Thyroid gland (tissue), 4 donors: ENCODE data around the gene WFDC6. TPM values are rescaled to one million over a fixed set of nuclear protein-coding genes. Genes with fewer than 3 reads are reported as not detected.

Source experiments
- DNase-seq, 2 donors: peaks; one replicate each; pipeline ENCODE4 v3.0.0-alpha.2; 2019
- H3K27ac ChIP-seq, 3 donors: fragments of 200-600 bp; sonication (generic); 1 replicate in 2 of 3; 2 replicates in 1 of 3; pipeline ENCODE4 v1.5.1; 2016 to 2019; ENCODE audit warnings: mild to moderate bottlenecking in 1 of 3, moderate library complexity in 1 of 3
- H3K27me3 ChIP-seq: fragments of 200-600 bp; sonication (generic); one replicate; pipeline ENCODE4 v1.5.1; 2019
- H3K36me3 ChIP-seq, 2 donors: fragments of 200-600 bp; sonication (generic); one replicate each; pipeline ENCODE4 v1.5.1; 2016 to 2019
- H3K4me1 ChIP-seq, 2 donors: fragments of 200-600 bp; sonication (generic); one replicate each; pipeline ENCODE4 v1.5.1; 2017 to 2019
- H3K4me3 ChIP-seq, 3 donors: fragments of 200-600 bp; sonication (generic); replicated peaks in 1 of 3; 1 replicate in 2 of 3; 2 replicates in 1 of 3; pipeline ENCODE4 v1.5.1; 2016; ENCODE audit warnings: mild to moderate bottlenecking in 1 of 3
- H3K9me3 ChIP-seq: fragments of 200-600 bp; sonication (generic); one replicate; pipeline ENCODE4 v1.5.1; 2017
- POLR2A ChIP-seq, 2 donors: fragments of 450-650 bp; IDR thresholded peaks; one replicate each; pipeline ENCODE4 v1.6.1; 2017; ENCODE audit warnings: antibody characterized with exemption in 2 of 2, mild to moderate bottlenecking in 2 of 2, moderate library complexity in 1 of 2
- WGBS, 2 donors: methylation state at CpG; one replicate each; pipeline ENCODE4 v1.1.5; 2017; 5-methylcytosine and 5-hydroxymethylcytosine counted together
- intact Hi-C: fragments of 100-400 bp; cut with DNase I; formaldehyde crosslinking; loops from one replicate; pipeline ENCODE4 v1.15.1; 2023
- total RNA-seq, 4 donors: library from RNA; depleted of rRNA; stranded (reverse); fragments of >200 nt; gene quantifications; one replicate each; pipeline ENCODE4 v1.2.3, GENCODE V29; 2016
- TF ChIP-seq, protein P1 (sequence below), 6 experiments: fragments of 200-600 bp in 3 of 6; fragments of 450-650 bp in 3 of 6; sonication (generic) in 3 of 6; IDR thresholded peaks; one replicate each; pipeline ENCODE4 v1.5.1; 2016 to 2019; ENCODE audit warnings: antibody characterized with exemption in 6 of 6, mild to moderate bottlenecking in 2 of 6, inconsistent platforms in 1 of 6, moderate library complexity in 1 of 6

Gene WFDC6
- total RNA-seq, 4 donors from 2014 or later = not detected

GRCh38 chr20:45508068-45508886, 31.0 kb downstream of the WFDC6 start:
- no peak for DNase-seq
- Histone ChIP-seq H3K36me3 (no peaks in the 10 kb centered on the region), H3K4me1 (no peaks in the 10 kb centered on the region), H3K27me3 (peaks cover 4% of the 10 kb centered on the region), H3K27ac (no peak overlapping the region), H3K9me3 (no peaks in the 10 kb centered on the region), H3K4me3 (no peak overlapping the region)
- intact Hi-C loops = no loop called here
- 80 to 81% methylated on average over 7 of the region's 7 CpGs for WGBS, 2 donors
- no peak for TF ChIP-seq POLR2A (IDR thresholded peaks at IDR 0.05)
- TF ChIP-seq, protein P1, sequence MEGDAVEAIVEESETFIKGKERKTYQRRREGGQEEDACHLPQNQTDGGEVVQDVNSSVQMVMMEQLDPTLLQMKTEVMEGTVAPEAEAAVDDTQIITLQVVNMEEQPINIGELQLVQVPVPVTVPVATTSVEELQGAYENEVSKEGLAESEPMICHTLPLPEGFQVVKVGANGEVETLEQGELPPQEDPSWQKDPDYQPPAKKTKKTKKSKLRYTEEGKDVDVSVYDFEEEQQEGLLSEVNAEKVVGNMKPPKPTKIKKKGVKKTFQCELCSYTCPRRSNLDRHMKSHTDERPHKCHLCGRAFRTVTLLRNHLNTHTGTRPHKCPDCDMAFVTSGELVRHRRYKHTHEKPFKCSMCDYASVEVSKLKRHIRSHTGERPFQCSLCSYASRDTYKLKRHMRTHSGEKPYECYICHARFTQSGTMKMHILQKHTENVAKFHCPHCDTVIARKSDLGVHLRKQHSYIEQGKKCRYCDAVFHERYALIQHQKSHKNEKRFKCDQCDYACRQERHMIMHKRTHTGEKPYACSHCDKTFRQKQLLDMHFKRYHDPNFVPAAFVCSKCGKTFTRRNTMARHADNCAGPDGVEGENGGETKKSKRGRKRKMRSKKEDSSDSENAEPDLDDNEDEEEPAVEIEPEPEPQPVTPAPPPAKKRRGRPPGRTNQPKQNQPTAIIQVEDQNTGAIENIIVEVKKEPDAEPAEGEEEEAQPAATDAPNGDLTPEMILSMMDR (IDR thresholded peaks at IDR 0.05) = no peak

DNA sequence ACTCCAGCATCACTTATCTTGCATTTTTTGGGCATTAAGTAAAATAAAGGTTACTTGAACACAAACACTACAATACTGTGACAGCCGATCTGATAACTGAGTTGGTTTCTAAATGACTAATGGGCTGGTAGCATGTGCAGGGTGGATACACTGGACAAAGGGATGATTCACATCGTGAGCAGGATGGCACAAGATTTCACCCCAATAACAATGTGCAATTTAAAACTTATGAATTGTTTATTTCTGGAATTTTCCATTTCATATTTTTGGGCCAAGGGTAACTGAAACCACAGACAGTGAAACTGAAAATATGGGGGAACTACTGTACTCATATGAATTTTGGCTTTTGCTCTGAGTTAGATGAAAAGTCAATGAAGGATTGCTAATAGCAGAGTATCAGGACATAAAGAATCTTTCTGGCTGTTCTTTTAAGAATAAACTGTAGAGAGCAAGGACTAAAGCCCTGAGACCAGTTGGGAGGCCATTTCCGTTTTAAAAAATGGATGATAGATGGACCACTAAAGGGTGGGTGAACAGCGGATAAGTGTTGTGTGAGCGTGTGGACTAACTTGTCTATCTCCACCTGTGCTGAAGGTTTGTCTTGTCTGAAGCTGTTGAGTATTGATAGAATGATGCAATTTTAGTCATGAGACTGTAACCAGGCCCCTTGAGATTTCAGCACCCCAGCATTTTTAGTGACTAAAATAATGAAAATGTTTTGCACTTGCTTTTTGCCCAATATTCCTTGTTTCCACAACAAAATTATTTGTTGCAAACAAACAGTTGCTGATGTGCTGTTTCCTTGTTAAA, 32.1 kb downstream of the WFDC6 start:
- Histone ChIP-seq H3K4me1 (no peaks in the 10 kb centered on the region), H3K27ac (no peak overlapping the region), H3K36me3 (no peaks in the 10 kb centered on the region), H3K9me3 (no peaks in the 10 kb centered on the region), H3K4me3 (no peak overlapping the region), H3K27me3 (peaks cover 4% of the 10 kb centered on the region)
- TF ChIP-seq POLR2A (IDR thresholded peaks at IDR 0.05) = no peak
- TF ChIP-seq, protein P1 (IDR thresholded peaks at IDR 0.05) = no peak
- no peak for DNase-seq
- WGBS, 2 donors = 88% methylated on average over 5 of the region's 5 CpGs
- intact Hi-C loops = no loop called here

DNA sequence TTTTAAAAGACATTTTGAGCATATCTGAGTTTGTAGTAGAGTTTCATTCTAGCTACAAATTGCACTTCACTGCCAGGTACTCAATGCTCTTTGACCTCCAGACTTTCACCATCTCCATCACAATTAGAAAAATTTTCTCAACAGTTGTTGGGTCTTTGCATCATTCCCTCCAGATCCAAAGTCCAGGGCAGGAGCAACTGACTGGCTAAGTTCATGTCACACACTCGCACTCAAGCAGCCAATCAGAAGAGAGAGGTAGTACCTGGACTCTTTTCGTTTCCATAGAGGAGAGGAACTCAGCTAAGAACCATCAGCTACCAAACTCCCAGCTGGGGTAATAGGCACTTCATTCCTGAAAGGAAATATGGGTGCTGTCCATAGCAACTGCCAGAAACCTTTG, 32.9 kb downstream of the WFDC6 start:
- 77 to 89% methylated on average over 2 of the region's 2 CpGs for WGBS, 2 donors
- H3K9me3 ChIP-seq = no peaks in the 10 kb centered on the region
- peaks cover 4% of the 10 kb centered on the region for H3K27me3 ChIP-seq
- no peaks in the 10 kb centered on the region for H3K4me1 ChIP-seq
- H3K36me3 ChIP-seq = no peaks in the 10 kb centered on the region
- intact Hi-C loops = no loop called here
- no peak for TF ChIP-seq POLR2A (IDR thresholded peaks at IDR 0.05)
- TF ChIP-seq, protein P1 (IDR thresholded peaks at IDR 0.05) = no peak
- no peak for DNase-seq
- no peak overlapping the region for H3K27ac ChIP-seq
- H3K4me3 ChIP-seq = no peak overlapping the region

DNA sequence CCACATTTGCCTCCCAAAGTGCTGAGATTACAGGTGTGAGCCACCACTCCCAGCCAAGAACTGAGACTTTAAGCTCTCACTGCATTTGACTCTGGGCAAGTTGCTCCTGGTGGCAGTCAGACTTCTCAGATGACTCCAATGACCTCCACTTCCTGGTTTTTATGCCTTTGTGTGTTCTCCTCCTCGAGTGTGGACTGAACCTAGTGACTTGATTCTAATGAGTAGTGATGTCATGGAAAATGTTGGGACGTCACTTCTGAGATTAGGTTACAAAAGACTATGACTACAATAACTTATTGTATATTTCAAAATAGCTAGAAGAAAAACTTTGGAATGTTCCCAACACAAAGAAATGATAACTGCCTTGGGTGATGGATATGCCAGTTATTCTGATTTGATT, 35.9 kb downstream of the WFDC6 start:
- H3K36me3 ChIP-seq = no peaks in the 10 kb centered on the region
- H3K27ac ChIP-seq = no peak overlapping the region
- no peak overlapping the region for H3K4me3 ChIP-seq
- intact Hi-C loops = no loop called here
- H3K4me1 ChIP-seq = no peaks in the 10 kb centered on the region
- no peaks in the 10 kb centered on the region for H3K9me3 ChIP-seq
- WGBS, 2 donors = 71 to 72% methylated on average over 2 of the region's 2 CpGs
- DNase-seq = no peak
- peaks cover 4% of the 10 kb centered on the region for H3K27me3 ChIP-seq
- TF ChIP-seq, protein P1 (IDR thresholded peaks at IDR 0.05) = no peak
- no peak for TF ChIP-seq POLR2A (IDR thresholded peaks at IDR 0.05)

DNA sequence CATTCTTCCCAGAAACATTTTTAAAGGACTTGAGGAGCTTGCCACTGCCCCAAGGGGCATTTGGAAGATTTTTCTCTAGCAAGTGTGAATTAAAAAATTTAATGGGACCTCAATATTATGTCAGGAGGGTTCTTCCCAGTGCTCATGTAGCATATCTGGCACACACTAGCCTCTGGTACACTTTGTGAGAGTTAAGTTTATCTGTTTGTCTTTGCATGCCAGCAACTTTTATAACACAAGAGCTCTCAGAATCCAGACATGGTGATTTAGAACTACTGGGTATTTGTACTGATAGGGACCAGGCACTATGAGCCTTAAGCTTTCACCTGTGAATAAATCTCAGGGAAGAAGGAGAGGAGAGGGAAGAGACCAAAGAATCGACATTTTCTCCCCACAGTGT, 36.7 kb downstream of the WFDC6 start:
- H3K36me3 ChIP-seq = no peaks in the 10 kb centered on the region
- no peaks in the 10 kb centered on the region for H3K9me3 ChIP-seq
- H3K4me3 ChIP-seq = no peak overlapping the region
- intact Hi-C loops = no loop called here
- TF ChIP-seq, protein P1 (IDR thresholded peaks at IDR 0.05) = no peak
- TF ChIP-seq POLR2A (IDR thresholded peaks at IDR 0.05) = no peak
- H3K27ac ChIP-seq = no peak overlapping the region
- H3K4me1 ChIP-seq = no peaks in the 10 kb centered on the region
- WGBS, 2 donors = 74 to 76% methylated on average over 1 of the region's 1 CpG
- no peak for DNase-seq
- H3K27me3 ChIP-seq = peaks cover 4% of the 10 kb centered on the region
